Keratinocyte (primary cell): ENCODE data around the gene RPH3AL.
"Not testable (repeated sequence)": the region's sequence is repeated elsewhere in the genome, so short reads cannot be mapped to it uniquely, and the experiment has no call there.

ENCODE experiments used
- EZH2 ChIP-seq: IDR thresholded peaks from one replicate; pipeline ENCODE4 v1.6.1; 2012; ENCODE audit warnings: inconsistent platforms, mild to moderate bottlenecking, low read length, moderate library complexity
- TF ChIP-seq, protein P1 (sequence below), 3 experiments: IDR thresholded peaks in 1 of 3; conservative IDR thresholded peaks in 1 of 3; optimal IDR thresholded peaks in 1 of 3; 2 replicates in 2 of 3; 3 replicates in 1 of 3; pipeline versions ENCODE3 to v1.5.1; 2011; ENCODE audit warnings: low read length in 3 of 3, mild to moderate bottlenecking in 3 of 3, moderate library complexity in 2 of 3, control low read depth in 1 of 3, inconsistent platforms in 1 of 3; ENCODE audit not compliant: insufficient read depth in 2 of 3; ENCODE audit errors: extremely low read depth in 1 of 3

GRCh38 chr17:234163-234993 lies 118.2 kb downstream of the RPH3AL start:
- TF ChIP-seq, protein P1, sequence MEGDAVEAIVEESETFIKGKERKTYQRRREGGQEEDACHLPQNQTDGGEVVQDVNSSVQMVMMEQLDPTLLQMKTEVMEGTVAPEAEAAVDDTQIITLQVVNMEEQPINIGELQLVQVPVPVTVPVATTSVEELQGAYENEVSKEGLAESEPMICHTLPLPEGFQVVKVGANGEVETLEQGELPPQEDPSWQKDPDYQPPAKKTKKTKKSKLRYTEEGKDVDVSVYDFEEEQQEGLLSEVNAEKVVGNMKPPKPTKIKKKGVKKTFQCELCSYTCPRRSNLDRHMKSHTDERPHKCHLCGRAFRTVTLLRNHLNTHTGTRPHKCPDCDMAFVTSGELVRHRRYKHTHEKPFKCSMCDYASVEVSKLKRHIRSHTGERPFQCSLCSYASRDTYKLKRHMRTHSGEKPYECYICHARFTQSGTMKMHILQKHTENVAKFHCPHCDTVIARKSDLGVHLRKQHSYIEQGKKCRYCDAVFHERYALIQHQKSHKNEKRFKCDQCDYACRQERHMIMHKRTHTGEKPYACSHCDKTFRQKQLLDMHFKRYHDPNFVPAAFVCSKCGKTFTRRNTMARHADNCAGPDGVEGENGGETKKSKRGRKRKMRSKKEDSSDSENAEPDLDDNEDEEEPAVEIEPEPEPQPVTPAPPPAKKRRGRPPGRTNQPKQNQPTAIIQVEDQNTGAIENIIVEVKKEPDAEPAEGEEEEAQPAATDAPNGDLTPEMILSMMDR (optimal IDR thresholded peaks at IDR 0.05 in 1 of 3, IDR thresholded peaks at IDR 0.05 in 1 of 3, conservative IDR thresholded peaks at IDR 0.05 in 1 of 3; ENCODE audit: extremely low read depth in 1 of 3, insufficient read depth in 2 of 3, low read length in 3 of 3): not testable (repeated sequence)
- TF ChIP-seq EZH2: not testable (repeated sequence)
